Nephron (organoid): ENCODE data around the gene SMAD6.

Experiments used
- H3K27ac Mint-ChIP-seq, 3 experiments: 2 replicates each; pipeline ENCODE4 v1.8.0; 2020; ENCODE audit warnings: mixed read lengths in 3 of 3, mild to moderate bottlenecking in 2 of 3, moderate library complexity in 1 of 3
- H3K27me3 Mint-ChIP-seq: 2 replicates; pipeline ENCODE4 v1.8.0; 2021; ENCODE audit warnings: low read depth, mild to moderate bottlenecking, moderate library complexity, mixed read lengths
- H3K36me3 Mint-ChIP-seq: 2 replicates; pipeline ENCODE4 v1.8.0; 2020; ENCODE audit warnings: low read depth, mixed read lengths
- H3K4me1 Mint-ChIP-seq: 2 replicates; pipeline ENCODE4 v1.8.0; 2020; ENCODE audit warnings: mixed read lengths
- H3K4me3 Mint-ChIP-seq, 3 experiments: 2 replicates each; pipeline ENCODE4 v1.8.0; 2020; ENCODE audit warnings: mild to moderate bottlenecking in 3 of 3, mixed read lengths in 3 of 3, moderate library complexity in 2 of 3
- H3K9me3 Mint-ChIP-seq: 2 replicates; pipeline ENCODE4 v1.8.0; 2020; ENCODE audit warnings: mixed read lengths
- TF ChIP-seq, protein P1 (sequence below), 3 experiments: fragments of 200-600 bp; sonication (generic); IDR thresholded peaks; one replicate each; pipeline ENCODE4 v1.5.0; 2021; ENCODE audit warnings: antibody characterized with exemption in 3 of 3; ENCODE audit not compliant: unreplicated experiment in 3 of 3

SMAD6 gene

DNA sequence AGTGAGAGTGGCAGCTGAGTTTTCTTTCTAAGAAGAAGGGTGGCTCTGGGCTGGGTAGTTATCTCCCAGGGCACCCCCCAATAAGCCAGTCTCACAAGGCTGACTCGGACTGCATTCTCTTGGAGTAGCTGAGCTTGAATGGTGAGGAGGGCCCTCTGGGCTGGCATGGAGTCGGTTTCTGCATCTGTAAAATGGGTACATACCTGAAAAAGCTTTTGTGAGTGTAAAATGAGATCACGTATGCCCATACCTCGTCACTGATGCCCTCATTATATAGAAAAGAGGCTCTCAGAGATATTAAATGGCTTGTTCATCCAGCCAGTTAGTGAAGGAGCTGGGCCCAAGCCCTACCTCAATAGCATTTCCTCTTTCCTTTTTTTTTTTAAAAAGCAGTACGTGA lies 41.2 kb downstream of the SMAD6 start:
- H3K27me3 Mint-ChIP-seq: no peaks in the 10 kb centered on the region
- peaks cover 61% of the 10 kb centered on the region for H3K4me1 Mint-ChIP-seq
- TF ChIP-seq, protein P1, sequence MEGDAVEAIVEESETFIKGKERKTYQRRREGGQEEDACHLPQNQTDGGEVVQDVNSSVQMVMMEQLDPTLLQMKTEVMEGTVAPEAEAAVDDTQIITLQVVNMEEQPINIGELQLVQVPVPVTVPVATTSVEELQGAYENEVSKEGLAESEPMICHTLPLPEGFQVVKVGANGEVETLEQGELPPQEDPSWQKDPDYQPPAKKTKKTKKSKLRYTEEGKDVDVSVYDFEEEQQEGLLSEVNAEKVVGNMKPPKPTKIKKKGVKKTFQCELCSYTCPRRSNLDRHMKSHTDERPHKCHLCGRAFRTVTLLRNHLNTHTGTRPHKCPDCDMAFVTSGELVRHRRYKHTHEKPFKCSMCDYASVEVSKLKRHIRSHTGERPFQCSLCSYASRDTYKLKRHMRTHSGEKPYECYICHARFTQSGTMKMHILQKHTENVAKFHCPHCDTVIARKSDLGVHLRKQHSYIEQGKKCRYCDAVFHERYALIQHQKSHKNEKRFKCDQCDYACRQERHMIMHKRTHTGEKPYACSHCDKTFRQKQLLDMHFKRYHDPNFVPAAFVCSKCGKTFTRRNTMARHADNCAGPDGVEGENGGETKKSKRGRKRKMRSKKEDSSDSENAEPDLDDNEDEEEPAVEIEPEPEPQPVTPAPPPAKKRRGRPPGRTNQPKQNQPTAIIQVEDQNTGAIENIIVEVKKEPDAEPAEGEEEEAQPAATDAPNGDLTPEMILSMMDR (IDR thresholded peaks at IDR 0.05; ENCODE audit: unreplicated experiment in 3 of 3): no peak
- no peaks in the 10 kb centered on the region for H3K9me3 Mint-ChIP-seq
- no peak overlapping the region for H3K4me3 Mint-ChIP-seq
- peaks cover 3% of the 10 kb centered on the region for H3K36me3 Mint-ChIP-seq
- no peak overlapping the region for H3K27ac Mint-ChIP-seq

DNA sequence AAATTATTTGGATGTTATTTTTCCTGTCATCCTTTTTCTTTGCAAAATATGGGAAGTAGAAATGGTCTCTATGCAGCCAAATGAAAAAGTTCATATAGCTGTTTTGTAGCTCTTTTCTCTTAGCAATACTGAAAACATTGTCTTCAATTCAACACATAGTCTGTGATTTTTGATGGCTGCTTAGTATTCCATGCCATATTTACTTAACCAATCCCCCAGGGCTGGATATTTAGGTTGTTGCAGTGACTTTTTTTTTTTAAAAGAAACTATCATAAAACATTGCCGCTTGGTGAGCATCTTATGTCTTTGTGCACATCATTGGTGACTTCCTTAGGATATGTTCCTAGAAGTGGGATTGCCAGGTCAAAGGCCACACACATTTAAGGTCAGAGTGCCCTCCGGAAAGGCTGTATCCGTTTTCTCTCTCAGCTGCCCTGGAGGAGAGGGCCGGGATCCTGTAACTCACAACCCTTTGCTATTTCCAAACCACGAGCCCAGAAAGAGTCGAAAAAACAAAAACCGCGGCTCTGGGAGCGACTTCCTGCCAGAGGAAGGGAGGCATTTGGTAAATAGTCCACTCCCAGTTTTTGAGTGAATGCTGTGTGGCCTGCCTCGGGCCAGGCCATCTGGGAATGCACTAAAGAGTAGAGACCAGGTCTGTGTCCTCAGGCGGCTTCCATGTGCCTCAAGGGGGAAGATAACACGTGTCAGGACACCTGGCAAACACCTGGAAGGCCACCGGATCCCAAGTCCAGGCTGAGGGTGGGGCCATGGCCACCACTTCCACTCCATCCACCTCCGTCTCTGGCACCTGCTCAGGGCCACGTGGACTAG lies 41.9 kb downstream of the SMAD6 start:
- Mint-ChIP-seq H3K36me3 (peaks cover 3% of the 10 kb centered on the region), H3K4me3 (no peak overlapping the region), H3K27me3 (no peaks in the 10 kb centered on the region), H3K27ac (peak overlapping the region; percentile 66 to 73 (median 69)), H3K9me3 (no peaks in the 10 kb centered on the region), H3K4me1 (peaks cover 62% of the 10 kb centered on the region)
- TF ChIP-seq, protein P1 (IDR thresholded peaks at IDR 0.05; ENCODE audit: unreplicated experiment in 3 of 3): no peak

DNA sequence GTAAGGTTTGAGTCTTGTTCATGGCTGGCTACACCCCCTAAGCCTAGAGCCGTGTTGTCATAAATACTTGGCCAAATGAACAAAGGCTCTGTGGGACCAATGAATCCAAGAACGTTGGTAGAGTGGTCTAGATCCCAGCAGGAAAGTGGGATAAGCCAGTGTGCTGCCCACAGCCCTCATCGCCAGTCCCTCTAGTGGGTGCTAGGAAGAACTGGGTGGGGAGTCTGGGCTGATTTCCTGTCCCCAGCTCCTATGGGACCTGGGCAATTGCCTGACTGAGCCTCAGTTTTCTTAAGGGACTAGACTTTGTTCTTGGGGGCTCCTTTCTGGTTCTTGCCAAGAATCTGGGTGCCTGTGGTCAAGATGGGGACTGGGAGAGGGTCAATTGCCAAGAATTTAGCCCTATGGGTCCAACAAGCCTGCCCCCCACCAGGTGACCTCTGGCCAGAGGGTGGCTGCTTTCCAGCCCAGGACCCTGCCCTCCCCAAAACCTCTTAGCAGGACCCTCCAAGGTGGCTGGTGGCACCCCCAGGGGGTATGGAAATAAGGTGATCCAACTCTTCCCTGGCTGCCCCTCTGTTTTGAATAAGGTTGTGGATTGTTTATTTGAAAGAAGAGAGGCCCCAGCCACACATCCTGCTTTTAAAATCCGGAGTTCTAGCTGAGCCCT lies 42.7 kb downstream of the SMAD6 start:
- Mint-ChIP-seq H3K27ac (peak overlapping the region; percentile 72 to 89 (median 84)), H3K4me3 (no peak overlapping the region), H3K9me3 (no peaks in the 10 kb centered on the region), H3K36me3 (peaks cover 3% of the 10 kb centered on the region), H3K4me1 (peaks cover 70% of the 10 kb centered on the region), H3K27me3 (no peaks in the 10 kb centered on the region)
- TF ChIP-seq, protein P1 (IDR thresholded peaks at IDR 0.05; ENCODE audit: unreplicated experiment in 3 of 3): no peak

DNA sequence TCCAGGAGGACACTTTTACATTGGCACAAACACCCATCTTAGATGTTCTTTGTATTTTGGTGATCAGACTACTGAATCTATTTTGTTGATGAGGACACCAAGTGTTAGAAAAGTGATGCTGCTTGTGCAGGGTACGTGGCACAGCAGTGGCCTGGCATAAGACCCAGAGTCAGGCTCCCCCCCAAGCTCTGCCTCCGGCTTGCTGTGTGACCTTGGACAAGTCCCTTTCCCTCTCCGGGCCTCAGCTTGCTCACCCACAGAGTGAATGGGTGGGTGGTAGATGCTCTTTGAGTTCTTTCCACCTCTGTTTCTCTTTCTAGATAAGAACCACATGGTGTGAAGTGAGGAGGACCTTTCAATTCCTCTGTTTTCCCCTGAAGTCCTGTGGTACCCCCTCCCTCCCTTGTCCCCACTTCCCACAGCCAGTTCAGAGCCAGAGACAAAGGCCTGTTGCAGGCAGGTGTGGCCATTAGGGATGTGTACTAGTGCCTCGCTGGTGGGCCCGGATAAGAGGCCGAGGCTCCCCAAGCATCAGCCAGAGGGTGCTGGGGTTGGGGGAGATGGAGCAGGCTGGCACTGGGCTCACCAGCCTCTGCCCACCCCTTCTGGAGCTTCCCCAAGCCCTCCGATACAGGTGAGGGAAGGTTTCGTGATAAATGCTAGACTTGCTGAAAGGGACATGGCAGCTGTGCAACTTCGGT lies 43.6 kb downstream of the SMAD6 start:
- TF ChIP-seq, protein P1 (IDR thresholded peaks at IDR 0.05; ENCODE audit: unreplicated experiment in 3 of 3): no peak
- Mint-ChIP-seq H3K9me3 (no peaks in the 10 kb centered on the region), H3K4me3 (peak overlapping the region in 1 of 3 experiments; percentile 57), H3K27me3 (no peaks in the 10 kb centered on the region), H3K36me3 (peaks cover 6% of the 10 kb centered on the region), H3K4me1 (peaks cover 68% of the 10 kb centered on the region), H3K27ac (peak overlapping the region; percentile 72 to 89 (median 84))

DNA sequence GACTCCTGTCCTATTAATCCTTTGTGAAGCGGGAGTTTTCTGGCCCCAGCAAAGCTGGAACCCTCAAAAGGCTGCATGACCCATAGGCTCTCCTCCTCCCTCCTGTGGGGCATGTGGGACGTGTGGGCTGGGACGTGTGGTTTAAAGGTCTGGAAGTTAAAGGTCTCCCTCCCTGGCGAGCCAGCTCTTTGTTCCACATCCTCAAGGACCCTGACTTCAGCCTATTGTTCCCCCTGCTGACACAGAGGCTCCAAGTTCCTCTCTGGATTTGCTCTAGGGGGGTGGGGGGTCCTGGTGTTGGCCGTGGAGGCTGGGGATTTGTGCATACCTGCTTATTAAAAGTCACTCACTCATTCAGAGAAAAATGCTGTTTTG lies 44.2 kb downstream of the SMAD6 start:
- TF ChIP-seq, protein P1 (IDR thresholded peaks at IDR 0.05; ENCODE audit: unreplicated experiment in 3 of 3): no peak
- peaks cover 66% of the 10 kb centered on the region for H3K4me1 Mint-ChIP-seq
- no peak overlapping the region for H3K4me3 Mint-ChIP-seq
- H3K27me3 Mint-ChIP-seq: no peaks in the 10 kb centered on the region
- H3K36me3 Mint-ChIP-seq: peaks cover 6% of the 10 kb centered on the region
- H3K9me3 Mint-ChIP-seq: no peaks in the 10 kb centered on the region
- H3K27ac Mint-ChIP-seq: peak overlapping the region; percentile 72 to 85 (median 84)
